ENCODE data around the gene MKNK1.

Gene MKNK1

DNA sequence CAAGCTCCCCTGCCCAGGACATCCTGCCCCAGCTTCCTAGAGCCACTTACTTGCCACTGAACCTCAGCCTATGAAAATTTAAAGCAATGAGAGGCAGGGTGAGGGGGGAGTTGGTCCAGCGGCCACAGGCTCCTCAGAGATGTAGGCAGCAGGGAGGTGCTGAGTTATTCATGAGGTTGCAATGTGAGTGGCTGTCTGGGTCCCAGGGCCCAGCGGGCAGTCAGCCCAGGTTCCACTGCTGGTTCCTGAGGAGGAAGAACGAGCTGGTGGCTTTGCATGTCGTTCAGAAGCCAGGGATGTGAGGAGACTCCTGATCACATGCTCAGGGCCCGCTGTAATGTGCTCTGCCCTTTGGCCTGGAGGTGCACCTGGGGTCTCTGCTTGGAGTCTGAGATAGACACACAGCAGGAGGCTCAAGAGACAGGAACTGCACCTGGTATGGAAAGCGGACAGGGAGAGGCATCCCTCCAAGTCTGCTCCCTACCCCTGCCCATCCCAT is 52.4 kb downstream of the MKNK1 start, which contains the start of gene KNCN:
Gene KNCN (minus strand): TSS at position 51 of the 499 bp plus-strand sequence. CDS start 432 bp downstream, outside the sequence.
- Histone ChIP-seq H3K36me3 (no peaks in the 10 kb centered on the region), H3K4me3 (ENCODE audit: low read depth, low read length) (no peak within 1 kb of the TSS), H3K27me3 (ENCODE audit: insufficient read depth, low read depth, severe bottlenecking) (no peaks in the 10 kb centered on the region), H3K9me3 (ENCODE audit: severe bottlenecking) (no peaks in the 10 kb centered on the region), H3K27ac (no peak within 1 kb of the TSS)
- no peak for TF ChIP-seq CTCF (IDR thresholded peaks at IDR 0.05; ENCODE audit: low read depth, low read length)
- no peak for DNase-seq

DNA sequence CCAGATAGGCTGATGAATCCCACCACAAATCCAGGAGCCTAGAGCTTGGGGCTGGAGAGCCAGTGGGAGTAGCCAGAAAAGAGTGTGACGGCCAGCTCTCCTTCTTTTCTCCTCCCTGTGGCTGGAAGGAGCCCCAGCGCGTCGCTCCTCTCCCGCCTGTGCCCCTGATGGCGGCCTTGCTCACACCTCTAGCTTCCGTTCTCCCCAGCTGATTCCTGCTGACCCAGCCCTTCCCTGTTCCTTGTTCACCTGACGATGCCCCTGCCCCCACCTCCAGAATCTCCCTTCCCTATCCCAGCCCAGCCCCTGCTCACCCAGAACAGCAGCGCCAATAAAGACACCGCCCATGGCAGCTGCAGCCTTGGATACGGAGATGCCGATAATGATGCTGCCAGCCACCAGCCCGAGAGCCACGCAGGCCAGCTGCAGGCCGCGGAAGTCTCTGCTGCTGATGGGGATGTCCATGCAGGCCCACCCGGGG is 53.3 kb downstream of the MKNK1 start:
- Histone ChIP-seq H3K27me3 (ENCODE audit: insufficient read depth, low read depth, severe bottlenecking) (no peaks in the 10 kb centered on the region), H3K9me3 (ENCODE audit: severe bottlenecking) (no peaks in the 10 kb centered on the region), H3K36me3 (no peaks in the 10 kb centered on the region), H3K27ac (no peak overlapping the region), H3K4me3 (ENCODE audit: low read depth, low read length) (no peak overlapping the region)
- DNase-seq: no peak
- no peak for TF ChIP-seq CTCF (IDR thresholded peaks at IDR 0.05; ENCODE audit: low read depth, low read length)

- Histone ChIP-seq H3K9me3 (ENCODE audit: severe bottlenecking) (no peaks in the 10 kb centered on the region), H3K4me3 (ENCODE audit: low read depth, low read length) (no peak overlapping the region), H3K27me3 (ENCODE audit: insufficient read depth, low read depth, severe bottlenecking) (no peaks in the 10 kb centered on the region), H3K36me3 (no peaks in the 10 kb centered on the region), H3K27ac (no peak overlapping the region)
- DNase-seq: no peak
- TF ChIP-seq CTCF (IDR thresholded peaks at IDR 0.05; ENCODE audit: low read depth, low read length): no peak
Observed at GRCh38 chr1:46549697-46550681, 54.1 kb downstream of the MKNK1 start.

GRCh38 chr1:46547481-46548383 is 56.3 kb downstream of the MKNK1 start:
- peak; percentile 47; the same call in 1 of the 2 replicates for TF ChIP-seq CTCF (IDR thresholded peaks at IDR 0.05; ENCODE audit: low read depth, low read length)
- no peak overlapping the region for H3K4me3 ChIP-seq (ENCODE audit: low read depth, low read length)
- H3K27me3 ChIP-seq (ENCODE audit: insufficient read depth, low read depth, severe bottlenecking): no peaks in the 10 kb centered on the region
- no peaks in the 10 kb centered on the region for H3K9me3 ChIP-seq (ENCODE audit: severe bottlenecking)
- no peak overlapping the region for H3K27ac ChIP-seq
- no peaks in the 10 kb centered on the region for H3K36me3 ChIP-seq
- DNase-seq: no peak

DNA sequence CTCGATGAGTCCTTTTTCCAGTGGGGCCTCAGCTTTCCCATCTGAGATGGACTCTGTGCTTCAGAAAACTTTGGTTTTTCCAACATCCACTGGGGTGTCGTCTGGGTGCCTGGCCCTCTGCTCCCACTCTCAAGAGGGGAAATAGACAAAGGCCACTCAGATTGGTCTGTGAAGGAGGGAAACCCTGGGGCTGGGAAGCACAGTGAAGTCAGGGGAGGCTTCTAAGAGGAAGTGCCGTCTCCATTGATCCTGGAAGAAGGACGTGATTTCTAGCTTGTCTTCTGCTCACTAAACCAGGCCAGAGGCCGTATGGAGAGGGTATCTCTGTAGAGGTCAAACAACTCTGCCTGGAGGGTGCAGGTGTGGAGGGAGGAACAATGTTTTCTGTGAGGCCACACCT is 57.9 kb downstream of the MKNK1 start:
- H3K4me3 ChIP-seq (ENCODE audit: low read depth, low read length): no peak overlapping the region
- H3K36me3 ChIP-seq: no peaks in the 10 kb centered on the region
- H3K27ac ChIP-seq: no peak overlapping the region
- TF ChIP-seq CTCF (IDR thresholded peaks at IDR 0.05; ENCODE audit: low read depth, low read length): no peak
- H3K27me3 ChIP-seq (ENCODE audit: insufficient read depth, low read depth, severe bottlenecking): no peaks in the 10 kb centered on the region
- DNase-seq: no peak
- H3K9me3 ChIP-seq (ENCODE audit: severe bottlenecking): no peaks in the 10 kb centered on the region

Data from WERI-Rb-1 (cell line).